Stomach smooth muscle (tissue), 2 donors: ENCODE results near the gene MAP1B.
A peak's percentile ranks its signal among the peaks of the same experiment; 100 is the strongest.

Experiments
- H3K27ac ChIP-seq: one replicate; pipeline ENCODE4 v1.7.0; 2013; ENCODE audit warnings: mild to moderate bottlenecking, low read length, inconsistent platforms
- H3K27me3 ChIP-seq, 2 donors: one replicate each; pipeline ENCODE4 v1.7.0; 2013; ENCODE audit warnings: low read length in 2 of 2; ENCODE audit not compliant: insufficient read depth in 2 of 2, control insufficient read depth in 1 of 2
- H3K36me3 ChIP-seq, 2 donors: one replicate each; pipeline ENCODE4 v1.7.0; 2013; ENCODE audit warnings: low read length in 2 of 2; ENCODE audit not compliant: control insufficient read depth in 2 of 2, insufficient read depth in 2 of 2
- H3K4me1 ChIP-seq: one replicate; pipeline ENCODE4 v1.7.0; 2013; ENCODE audit warnings: low read length; ENCODE audit not compliant: control insufficient read depth, insufficient read depth
- H3K4me3 ChIP-seq, 2 donors: one replicate each; pipeline ENCODE4 v1.7.0; 2013; ENCODE audit warnings: low read length in 2 of 2
- H3K9ac ChIP-seq, 2 donors: one replicate each; pipeline ENCODE4 v1.7.0; 2013; ENCODE audit warnings: low read length in 2 of 2, mild to moderate bottlenecking in 1 of 2
- H3K9me3 ChIP-seq, 2 donors: one replicate each; pipeline ENCODE4 v1.7.0; 2013; ENCODE audit warnings: low read length in 2 of 2; ENCODE audit not compliant: control insufficient read depth in 2 of 2
- donor health status: healthy.
- donor health status: Pancreatic carcinoma.

The MAP1B gene

GRCh38 chr5:72107131-72107900, at the start of gene MAP1B:
Gene MAP1B (plus strand): TSS chr5:72107475. CDS start chr5:72107532, 57 bp downstream.
- peak within 1 kb of the TSS; percentile 73 to 93 for H3K4me3 ChIP-seq
- peak within 1 kb of the TSS; percentile 77 to 83 for H3K9ac ChIP-seq
- no peaks in the 10 kb centered on the region for H3K9me3 ChIP-seq
- H3K36me3 ChIP-seq, result peaks cover 0 to 3% of the 10 kb centered on the region in 2 donors
- H3K27me3 ChIP-seq, result no peaks in the 10 kb centered on the region
- H3K27ac ChIP-seq, result peak within 1 kb of the TSS; percentile 74
- peaks cover 14% of the 10 kb centered on the region for H3K4me1 ChIP-seq

- Histone ChIP-seq H3K36me3 (no peaks in the 10 kb centered on the region), H3K9me3 (no peaks in the 10 kb centered on the region), H3K27me3 (peaks cover 0 to 3% of the 10 kb centered on the region in 2 donors)
These were observed 49.5 kb upstream of the MAP1B start for GRCh38 chr5:72057816-72058215.

DNA sequence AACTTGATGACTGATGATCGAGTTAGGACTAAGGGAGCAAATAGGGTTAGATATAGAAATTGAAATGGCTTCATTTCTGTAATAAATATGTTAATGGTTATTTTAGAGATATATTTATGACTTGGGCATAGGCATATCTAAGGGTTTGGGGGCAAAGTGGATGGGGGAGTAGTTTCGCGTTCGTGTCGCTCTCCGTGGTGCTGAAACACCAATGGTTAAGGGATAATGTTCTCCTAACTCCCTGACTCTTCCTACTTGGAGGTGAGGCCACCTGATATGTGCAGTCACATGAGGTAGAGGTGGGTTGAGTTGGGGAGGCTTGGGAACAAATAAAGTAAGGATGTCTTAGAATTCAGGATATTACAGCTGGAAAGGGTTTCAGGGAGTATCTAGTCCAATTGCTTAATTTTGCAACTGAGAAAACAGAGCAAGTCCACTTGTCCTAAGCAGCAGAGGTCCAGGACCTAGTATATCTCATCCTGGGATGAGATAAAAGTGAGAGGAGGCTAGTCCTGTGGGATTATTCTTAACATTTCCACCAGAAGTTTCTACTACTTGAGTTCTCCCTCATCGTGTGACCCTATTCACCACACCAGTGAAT, 44.0 kb upstream of the MAP1B start:
- Histone ChIP-seq H3K9ac (no peak overlapping the region), H3K27ac (no peak overlapping the region), H3K4me1 (no peaks in the 10 kb centered on the region), H3K36me3 (no peaks in the 10 kb centered on the region), H3K27me3 (no peaks in the 10 kb centered on the region), H3K9me3 (no peaks in the 10 kb centered on the region), H3K4me3 (no peak overlapping the region)

More at GRCh38 chr5:72057816-72058215, 49.5 kb upstream of the MAP1B start:
- Histone ChIP-seq H3K9ac (no peak overlapping the region), H3K4me3 (no peak overlapping the region), H3K27ac (no peak overlapping the region), H3K4me1 (no peaks in the 10 kb centered on the region)

- H3K9me3 ChIP-seq, result no peaks in the 10 kb centered on the region
- H3K4me1 ChIP-seq, result no peaks in the 10 kb centered on the region
- no peak overlapping the region for H3K4me3 ChIP-seq
- no peak overlapping the region for H3K27ac ChIP-seq
- H3K27me3 ChIP-seq, result no peaks in the 10 kb centered on the region
- no peaks in the 10 kb centered on the region for H3K36me3 ChIP-seq
- H3K9ac ChIP-seq, result no peak overlapping the region
These were observed 42.3 kb upstream of the MAP1B start for GRCh38 chr5:72064801-72065570.

- Histone ChIP-seq H3K9me3 (no peaks in the 10 kb centered on the region), H3K27ac (no peak overlapping the region), H3K9ac (no peak overlapping the region), H3K27me3 (no peaks in the 10 kb centered on the region), H3K4me1 (no peaks in the 10 kb centered on the region), H3K4me3 (no peak overlapping the region), H3K36me3 (no peaks in the 10 kb centered on the region)
These were observed 41.5 kb upstream of the MAP1B start for GRCh38 chr5:72065751-72066255.

DNA sequence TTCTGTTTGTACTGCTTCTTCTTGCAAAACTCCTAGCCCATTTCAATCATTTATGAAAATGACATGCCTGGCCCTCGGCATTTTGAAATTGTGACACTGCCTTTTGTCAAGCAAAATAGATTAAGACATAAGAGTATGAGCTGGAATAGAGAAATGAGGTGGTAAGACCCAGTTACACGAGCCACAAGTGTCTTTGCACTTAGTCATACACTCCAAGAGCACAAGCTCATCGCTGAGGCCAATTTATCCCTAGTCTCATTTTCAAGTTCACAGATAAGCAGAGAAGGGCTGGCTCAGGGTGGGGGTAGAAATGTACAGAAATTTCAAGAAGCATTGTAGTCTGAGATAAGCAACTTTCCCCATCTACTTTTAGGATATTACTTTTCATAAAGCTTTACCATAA, 40.6 kb upstream of the MAP1B start:
- Histone ChIP-seq H3K27ac (no peak overlapping the region), H3K9me3 (no peaks in the 10 kb centered on the region), H3K9ac (no peak overlapping the region), H3K4me3 (no peak overlapping the region), H3K36me3 (no peaks in the 10 kb centered on the region), H3K4me1 (no peaks in the 10 kb centered on the region), H3K27me3 (no peaks in the 10 kb centered on the region)

- Histone ChIP-seq H3K27ac (no peak overlapping the region), H3K9ac (no peak overlapping the region), H3K27me3 (no peaks in the 10 kb centered on the region), H3K36me3 (no peaks in the 10 kb centered on the region), H3K4me3 (no peak overlapping the region), H3K4me1 (no peaks in the 10 kb centered on the region), H3K9me3 (no peaks in the 10 kb centered on the region)
These were observed 39.4 kb upstream of the MAP1B start for GRCh38 chr5:72067682-72068470.

- Histone ChIP-seq H3K9ac (no peak overlapping the region), H3K36me3 (no peaks in the 10 kb centered on the region), H3K27ac (no peak overlapping the region), H3K27me3 (no peaks in the 10 kb centered on the region), H3K4me3 (no peak overlapping the region), H3K4me1 (no peaks in the 10 kb centered on the region), H3K9me3 (no peaks in the 10 kb centered on the region)
These were observed 36.7 kb upstream of the MAP1B start for GRCh38 chr5:72070529-72070928.

DNA sequence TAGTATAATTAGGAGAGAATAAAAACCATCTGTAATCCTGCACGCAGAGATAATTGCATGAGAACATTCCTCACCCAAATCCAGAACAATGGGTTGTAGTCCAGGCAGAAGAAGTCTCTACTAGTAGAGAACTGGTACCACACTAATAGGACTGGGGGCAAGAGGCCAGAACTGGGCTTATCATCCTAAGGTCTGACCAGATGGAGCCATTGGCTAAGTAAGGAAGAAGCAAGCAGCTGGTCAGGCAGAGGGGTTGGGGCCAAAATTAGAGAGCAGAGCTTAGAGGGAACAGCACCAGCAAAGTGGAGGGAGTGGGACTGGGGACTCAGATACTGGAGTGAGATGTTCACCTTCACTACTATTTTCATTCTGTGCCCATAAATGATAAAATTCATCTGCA, 35.4 kb upstream of the MAP1B start:
- no peaks in the 10 kb centered on the region for H3K36me3 ChIP-seq
- no peak overlapping the region for H3K27ac ChIP-seq
- H3K9me3 ChIP-seq, result no peaks in the 10 kb centered on the region
- H3K9ac ChIP-seq, result no peak overlapping the region
- no peak overlapping the region for H3K4me3 ChIP-seq
- H3K27me3 ChIP-seq, result no peaks in the 10 kb centered on the region
- no peaks in the 10 kb centered on the region for H3K4me1 ChIP-seq

DNA sequence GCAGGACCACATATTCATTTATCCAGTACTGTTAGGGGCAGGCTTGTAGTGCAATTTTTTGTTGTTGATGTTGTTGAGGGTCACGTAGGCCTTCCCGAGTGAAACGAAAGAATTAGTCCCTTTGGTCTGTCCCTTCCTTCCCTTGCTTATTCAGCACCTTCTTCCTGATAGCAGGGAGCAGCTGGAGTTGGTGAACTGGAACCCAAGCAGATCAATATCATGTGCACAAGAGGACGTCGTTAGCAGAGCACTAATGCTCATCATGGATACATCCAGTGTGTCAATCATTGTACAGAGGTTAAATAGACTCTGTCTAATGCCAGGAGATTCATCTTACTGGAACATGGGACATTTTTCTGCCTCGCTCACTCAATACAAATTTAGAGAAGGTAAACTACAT, 33.0 kb upstream of the MAP1B start:
- Histone ChIP-seq H3K9ac (no peak overlapping the region), H3K9me3 (no peaks in the 10 kb centered on the region), H3K4me1 (peaks cover 1% of the 10 kb centered on the region), H3K4me3 (no peak overlapping the region), H3K27me3 (peaks cover 0 to 1% of the 10 kb centered on the region in 2 donors), H3K27ac (no peak overlapping the region), H3K36me3 (no peaks in the 10 kb centered on the region)
